ENCODE results near the gene GJC2. TPM values are rescaled to one million over a fixed set of nuclear protein-coding genes. Genes with fewer than 3 reads are reported as not detected.

The GJC2 gene
- total RNA-seq, 2 experiments from 2014 or later: 2.1 to 2.4 TPM

GRCh38 chr1:228159008-228159665 lies 9.4 kb downstream of the GJC2 start:
- TF ChIP-seq CTCF (IDR thresholded peaks at IDR 0.05): no peak
- peaks cover 38% of the 10 kb centered on the region for H3K4me1 ChIP-seq (ENCODE audit: insufficient read depth, low read length)
- peak overlapping the region; percentile 27 for H3K27ac Mint-ChIP-seq

DNA sequence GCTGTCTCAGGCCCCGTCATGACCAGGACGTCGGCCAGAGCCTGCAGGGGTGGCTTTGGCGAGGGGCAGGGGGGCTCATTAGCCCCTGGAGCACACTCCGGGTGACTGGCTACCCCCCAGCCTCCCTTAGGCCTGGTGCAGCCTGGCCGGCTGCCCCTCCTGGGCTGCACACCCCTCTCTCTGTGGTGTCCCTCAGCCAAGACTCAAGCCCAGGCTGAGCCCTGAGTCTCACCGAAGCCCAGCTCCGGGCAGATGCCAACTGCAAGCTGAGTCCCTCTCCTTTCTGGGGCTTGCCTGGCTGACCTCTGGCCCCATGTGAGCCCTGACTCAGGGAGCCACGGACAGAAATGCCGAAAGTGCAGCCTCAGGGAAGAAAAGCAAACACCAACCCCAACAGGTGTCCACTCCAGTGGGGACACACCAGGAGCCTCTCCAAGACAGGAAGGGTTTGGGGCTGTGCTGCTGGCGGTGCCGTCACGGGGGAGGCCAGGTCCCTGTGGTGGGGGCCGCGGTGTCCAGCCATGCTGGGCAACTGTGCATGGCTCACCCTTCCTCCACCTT lies 10.6 kb downstream of the GJC2 start:
- ATAC-seq (ENCODE audit: poor library complexity): no peak
- CTCF ChIA-PET: no interaction called here

More at GRCh38 chr1:228159008-228159665, 9.4 kb downstream of the GJC2 start:
- Mint-ChIP-seq H3K4me3 (no peak overlapping the region), H3K4me1 (ENCODE audit: low read depth) (peaks cover 31% of the 10 kb centered on the region), H3K36me3 (ENCODE audit: low read depth) (no peaks in the 10 kb centered on the region), H3K9me3 (no peaks in the 10 kb centered on the region), H3K27me3 (no peaks in the 10 kb centered on the region)
- Histone ChIP-seq H3K9me3 (ENCODE audit: control insufficient read depth in 1 of 2, insufficient read depth in 1 of 2, low read length in 2 of 2) (no peaks in the 10 kb centered on the region), H3K4me3 (ENCODE audit: low read length) (no peak overlapping the region), H3K27me3 (ENCODE audit: control insufficient read depth in 1 of 2, insufficient read depth in 2 of 2, low read length in 2 of 2) (no peaks in the 10 kb centered on the region), H3K36me3 (ENCODE audit: insufficient read depth, low read length) (no peaks in the 10 kb centered on the region), H3K27ac (ENCODE audit: low read depth in 1 of 2, low read length in 2 of 2) (no peak overlapping the region)
- CTCF ChIA-PET: no interaction called here
- DNase-seq: no peak
- POLR2A ChIA-PET: no interaction called here
- intact Hi-C loops (cut with DNase I, micrococcal nuclease): no loop called here
- no peak for ATAC-seq (ENCODE audit: poor library complexity)

GRCh38 chr1:228161362-228161761 lies 11.6 kb downstream of the GJC2 start:
- ChIA-PET POLR2A (interaction anchor here (1.9 kb wide), 1 partner anchor 9 kb away, joined by 4 read pairs; no protein-coding TSS in a partner anchor), CTCF (interaction anchor here (2.3 kb wide), 1 partner anchor 30 kb away, joined by 7 read pairs; no protein-coding TSS in a partner anchor)
- H3K4me3 Mint-ChIP-seq: no peak overlapping the region

More for the DNA sequence above, 10.6 kb downstream of the GJC2 start:
- Histone ChIP-seq H3K36me3 (ENCODE audit: insufficient read depth, low read length) (no peaks in the 10 kb centered on the region), H3K27ac (ENCODE audit: low read depth in 1 of 2, low read length in 2 of 2) (no peak overlapping the region), H3K4me3 (ENCODE audit: low read length) (no peak overlapping the region), H3K4me1 (ENCODE audit: insufficient read depth, low read length) (peaks cover 45% of the 10 kb centered on the region), H3K9me3 (ENCODE audit: control insufficient read depth in 1 of 2, insufficient read depth in 1 of 2, low read length in 2 of 2) (no peaks in the 10 kb centered on the region), H3K27me3 (ENCODE audit: control insufficient read depth in 1 of 2, insufficient read depth in 2 of 2, low read length in 2 of 2) (no peaks in the 10 kb centered on the region)
- intact Hi-C loops (cut with DNase I, micrococcal nuclease): no loop called here
- POLR2A ChIA-PET: no interaction called here
- no peak for DNase-seq
- peaks cover 2% of the 10 kb centered on the region for H3K36me3 Mint-ChIP-seq (ENCODE audit: low read depth)
- H3K4me3 Mint-ChIP-seq: no peak overlapping the region
- no peak overlapping the region for H3K27ac Mint-ChIP-seq
- H3K9me3 Mint-ChIP-seq: no peaks in the 10 kb centered on the region
- TF ChIP-seq CTCF (IDR thresholded peaks at IDR 0.05): no peak
- H3K27me3 Mint-ChIP-seq: no peaks in the 10 kb centered on the region
- peaks cover 28% of the 10 kb centered on the region for H3K4me1 Mint-ChIP-seq (ENCODE audit: low read depth)

More at GRCh38 chr1:228161362-228161761, 11.6 kb downstream of the GJC2 start:
- peaks cover 31% of the 10 kb centered on the region for H3K4me1 Mint-ChIP-seq (ENCODE audit: low read depth)
- no peaks in the 10 kb centered on the region for H3K9me3 Mint-ChIP-seq
- no peak for ATAC-seq (ENCODE audit: poor library complexity)
- intact Hi-C loops (cut with DNase I, micrococcal nuclease): no loop called here
- H3K27ac Mint-ChIP-seq: peak overlapping the region; percentile 98
- Histone ChIP-seq H3K9me3 (ENCODE audit: control insufficient read depth in 1 of 2, insufficient read depth in 1 of 2, low read length in 2 of 2) (no peaks in the 10 kb centered on the region), H3K27ac (ENCODE audit: low read depth in 1 of 2, low read length in 2 of 2) (no peak overlapping the region), H3K27me3 (ENCODE audit: control insufficient read depth in 1 of 2, insufficient read depth in 2 of 2, low read length in 2 of 2) (no peaks in the 10 kb centered on the region), H3K4me3 (ENCODE audit: low read length) (no peak overlapping the region), H3K4me1 (ENCODE audit: insufficient read depth, low read length) (peaks cover 47% of the 10 kb centered on the region), H3K36me3 (ENCODE audit: insufficient read depth, low read length) (no peaks in the 10 kb centered on the region)
- H3K27me3 Mint-ChIP-seq: no peaks in the 10 kb centered on the region
- H3K36me3 Mint-ChIP-seq (ENCODE audit: low read depth): peaks cover 11% of the 10 kb centered on the region
- no peak for DNase-seq
- TF ChIP-seq CTCF (IDR thresholded peaks at IDR 0.05): no peak
